Vagina (tissue), 2 donors: ENCODE measurements around the gene IGFBP5.

ENCODE experiments used
- POLR2A ChIP-seq, 2 donors: fragments of 450-650 bp; IDR thresholded peaks; one replicate each; pipeline ENCODE4 v1.6.1; 2017; ENCODE audit warnings: antibody characterized with exemption in 2 of 2, mild to moderate bottlenecking in 2 of 2, moderate library complexity in 2 of 2
- TF ChIP-seq, protein P1 (sequence below), 3 experiments: fragments of 450-650 bp in 2 of 3; fragments of 200-600 bp in 1 of 3; sonication (generic) in 1 of 3; IDR thresholded peaks; one replicate each; pipeline ENCODE4 v1.5.1; 2017 to 2019; ENCODE audit warnings: antibody characterized with exemption in 3 of 3, mild to moderate bottlenecking in 2 of 3, moderate library complexity in 2 of 3

DNA sequence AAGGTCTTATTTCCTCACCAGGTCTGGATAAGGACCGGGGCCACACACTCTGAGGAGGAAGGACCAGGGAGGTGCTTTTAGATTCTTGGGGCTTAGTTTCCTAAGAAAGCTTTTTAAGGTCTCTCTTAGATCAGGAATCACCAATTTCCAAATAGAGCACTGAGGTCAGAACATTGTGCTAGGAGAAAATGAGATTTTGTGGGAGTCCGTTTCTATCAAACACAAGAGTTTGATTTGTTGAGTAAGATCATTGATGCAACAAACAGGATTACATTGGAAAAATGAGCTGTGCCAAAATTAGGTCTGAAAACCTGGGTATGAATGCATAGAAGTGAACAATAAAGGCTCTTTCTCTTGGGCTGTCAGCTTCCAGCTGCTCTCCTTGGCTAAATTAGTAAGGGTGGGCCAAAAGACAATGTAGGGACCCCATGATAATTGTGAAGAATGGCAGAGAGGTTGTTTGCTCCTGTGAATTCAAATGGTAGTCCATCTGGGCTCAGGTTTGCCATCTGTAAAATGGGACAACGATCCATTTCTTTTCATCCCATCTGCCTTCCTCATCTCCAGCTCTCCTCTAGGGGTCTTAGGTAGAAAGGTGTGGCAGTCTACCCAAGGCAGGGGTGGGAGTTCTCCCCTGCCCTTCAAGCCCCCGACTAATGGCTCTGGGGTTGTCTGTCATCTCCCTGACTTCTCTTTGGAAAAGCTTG lies 42.1 kb downstream of the IGFBP5 start:
- TF ChIP-seq POLR2A (IDR thresholded peaks at IDR 0.05) = no peak
- TF ChIP-seq, protein P1, sequence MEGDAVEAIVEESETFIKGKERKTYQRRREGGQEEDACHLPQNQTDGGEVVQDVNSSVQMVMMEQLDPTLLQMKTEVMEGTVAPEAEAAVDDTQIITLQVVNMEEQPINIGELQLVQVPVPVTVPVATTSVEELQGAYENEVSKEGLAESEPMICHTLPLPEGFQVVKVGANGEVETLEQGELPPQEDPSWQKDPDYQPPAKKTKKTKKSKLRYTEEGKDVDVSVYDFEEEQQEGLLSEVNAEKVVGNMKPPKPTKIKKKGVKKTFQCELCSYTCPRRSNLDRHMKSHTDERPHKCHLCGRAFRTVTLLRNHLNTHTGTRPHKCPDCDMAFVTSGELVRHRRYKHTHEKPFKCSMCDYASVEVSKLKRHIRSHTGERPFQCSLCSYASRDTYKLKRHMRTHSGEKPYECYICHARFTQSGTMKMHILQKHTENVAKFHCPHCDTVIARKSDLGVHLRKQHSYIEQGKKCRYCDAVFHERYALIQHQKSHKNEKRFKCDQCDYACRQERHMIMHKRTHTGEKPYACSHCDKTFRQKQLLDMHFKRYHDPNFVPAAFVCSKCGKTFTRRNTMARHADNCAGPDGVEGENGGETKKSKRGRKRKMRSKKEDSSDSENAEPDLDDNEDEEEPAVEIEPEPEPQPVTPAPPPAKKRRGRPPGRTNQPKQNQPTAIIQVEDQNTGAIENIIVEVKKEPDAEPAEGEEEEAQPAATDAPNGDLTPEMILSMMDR (IDR thresholded peaks at IDR 0.05) = no peak
